HG02981 (cell line): Measurements from ENCODE around the gene MACROD2.
A peak's percentile ranks its signal among the peaks of the same experiment; 100 is the strongest.

Source experiments
- ATAC-seq: cut with Tn5 transposase; IDR thresholded peaks from one replicate; pipeline ENCODE4 v1.9.1; 2021; ENCODE audit warnings: mild to moderate bottlenecking, moderate library complexity; ENCODE audit not compliant: unreplicated experiment

The MACROD2 gene

GRCh38 chr20:15222502-15223330, 1227.4 kb downstream of the MACROD2 start:
- ATAC-seq = no peak

GRCh38 chr20:15224199-15224598, 1228.9 kb downstream of the MACROD2 start:
- ATAC-seq = no peak

GRCh38 chr20:15227102-15227501, 1231.8 kb downstream of the MACROD2 start:
- no peak for ATAC-seq

- ATAC-seq = no peak
Observed at GRCh38 chr20:15232243-15232642, 1236.9 kb downstream of the MACROD2 start.

GRCh38 chr20:15235471-15236198, 1240.3 kb downstream of the MACROD2 start:
- peak; percentile 55 for ATAC-seq

- ATAC-seq = no peak
Observed at GRCh38 chr20:15236812-15237211, 1241.5 kb downstream of the MACROD2 start.

- no peak for ATAC-seq
Observed at GRCh38 chr20:15239542-15240206, 1244.4 kb downstream of the MACROD2 start.

GRCh38 chr20:15240801-15241200, 1245.5 kb downstream of the MACROD2 start:
- ATAC-seq = no peak

- ATAC-seq = no peak
Observed at GRCh38 chr20:15241681-15242080, 1246.4 kb downstream of the MACROD2 start.

- no peak for ATAC-seq
Observed at GRCh38 chr20:15242773-15243172, 1247.5 kb downstream of the MACROD2 start.

- ATAC-seq = no peak
Observed at GRCh38 chr20:15245896-15246295, 1250.6 kb downstream of the MACROD2 start.

- ATAC-seq = peak; percentile 73
Observed at GRCh38 chr20:15248618-15249395, 1253.5 kb downstream of the MACROD2 start.

- no peak for ATAC-seq
Observed at GRCh38 chr20:15251171-15251570, 1255.9 kb downstream of the MACROD2 start.

- ATAC-seq = no peak
Observed at GRCh38 chr20:15252304-15252703, 1257.0 kb downstream of the MACROD2 start.

GRCh38 chr20:15253431-15253830, 1258.1 kb downstream of the MACROD2 start:
- ATAC-seq = no peak

GRCh38 chr20:15256676-15257568, 1261.6 kb downstream of the MACROD2 start:
- ATAC-seq = no peak

- no peak for ATAC-seq
Observed at GRCh38 chr20:15257569-15257870, 1262.2 kb downstream of the MACROD2 start.

- ATAC-seq = no peak
Observed at GRCh38 chr20:15265581-15266309, 1270.4 kb downstream of the MACROD2 start.

GRCh38 chr20:15267935-15268334, 1272.6 kb downstream of the MACROD2 start:
- no peak for ATAC-seq
